RWPE2 (cell line): ENCODE results near the gene C18orf54.

ENCODE experiments used
- ATAC-seq: fragments of 200-7000 bp; cut with Tn5 transposase; 3 replicates; pipeline ENCODE4 v1.9.1; 2021; ENCODE audit warnings: low read depth
- DNase-seq: peaks from one replicate; pipeline ENCODE4 v3.0.0-alpha.2; 2020; ENCODE audit warnings: low spot score
- H3K27ac ChIP-seq: fragments of 450-650 bp; 2 replicates; pipeline ENCODE4 v1.5.1; 2017; ENCODE audit warnings: mild to moderate bottlenecking; ENCODE audit not compliant: poor library complexity, severe bottlenecking
- H3K27me3 ChIP-seq: fragments of 250-450 bp; sonication (Bioruptor Pico); 2 replicates; pipeline ENCODE4 v1.5.1; 2021; ENCODE audit warnings: mild to moderate bottlenecking, moderate library complexity; ENCODE audit not compliant: insufficient read depth, poor library complexity, severe bottlenecking
- H3K36me3 ChIP-seq: fragments of 250-450 bp; sonication (Bioruptor Pico); 2 replicates; pipeline ENCODE4 v1.5.1; 2020; ENCODE audit warnings: low read depth, mild to moderate bottlenecking, moderate library complexity
- H3K4me1 ChIP-seq: fragments of 250-450 bp; sonication (Bioruptor Pico); 2 replicates; pipeline ENCODE4 v1.5.1; 2021; ENCODE audit warnings: mild to moderate bottlenecking, moderate library complexity; ENCODE audit not compliant: insufficient read depth, poor library complexity, severe bottlenecking
- H3K4me3 ChIP-seq: fragments of 250-450 bp; sonication (Bioruptor Pico); 2 replicates; pipeline ENCODE4 v1.5.1; 2021; ENCODE audit warnings: mild to moderate bottlenecking, moderate library complexity; ENCODE audit not compliant: severe bottlenecking
- H3K9me3 ChIP-seq: fragments of 250-450 bp; sonication (Bioruptor Pico); 2 replicates; pipeline ENCODE4 v1.5.1; 2021; ENCODE audit warnings: mild to moderate bottlenecking, moderate library complexity; ENCODE audit not compliant: severe bottlenecking
- TF ChIP-seq, protein P1 (sequence below): fragments of 450-650 bp; IDR thresholded peaks from one replicate; pipeline ENCODE4 v1.5.1; 2017; ENCODE audit warnings: mild to moderate bottlenecking, moderate library complexity; ENCODE audit not compliant: poor library complexity, severe bottlenecking

The C18orf54 gene

DNA sequence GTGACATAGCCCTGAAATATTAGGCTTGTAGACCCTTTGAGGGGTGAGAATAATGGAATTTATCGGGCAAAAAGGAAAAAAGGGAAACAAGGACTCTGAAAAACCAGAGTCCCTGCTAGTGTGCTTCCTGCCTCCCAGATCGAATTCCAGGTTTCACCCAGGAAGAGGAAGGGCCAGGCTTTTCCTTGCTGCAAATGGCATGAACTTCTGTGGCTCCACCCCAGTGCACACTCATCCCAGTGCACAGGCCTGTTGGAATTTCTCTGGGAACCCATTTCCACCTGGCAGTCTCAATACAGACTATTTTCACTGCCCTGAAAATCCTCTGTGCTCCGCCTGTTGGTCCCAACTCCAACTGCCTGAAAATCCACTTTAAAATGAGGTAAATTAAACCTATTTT is 29.9 kb downstream of the C18orf54 start:
- peak overlapping the region; percentile 67 for H3K27ac ChIP-seq
- no peaks in the 10 kb centered on the region for H3K27me3 ChIP-seq
- no peaks in the 10 kb centered on the region for H3K36me3 ChIP-seq
- no peak overlapping the region for H3K4me3 ChIP-seq
- ATAC-seq: no peak
- no peaks in the 10 kb centered on the region for H3K9me3 ChIP-seq
- no peak for DNase-seq
- H3K4me1 ChIP-seq: peaks cover 19% of the 10 kb centered on the region
- TF ChIP-seq, protein P1, sequence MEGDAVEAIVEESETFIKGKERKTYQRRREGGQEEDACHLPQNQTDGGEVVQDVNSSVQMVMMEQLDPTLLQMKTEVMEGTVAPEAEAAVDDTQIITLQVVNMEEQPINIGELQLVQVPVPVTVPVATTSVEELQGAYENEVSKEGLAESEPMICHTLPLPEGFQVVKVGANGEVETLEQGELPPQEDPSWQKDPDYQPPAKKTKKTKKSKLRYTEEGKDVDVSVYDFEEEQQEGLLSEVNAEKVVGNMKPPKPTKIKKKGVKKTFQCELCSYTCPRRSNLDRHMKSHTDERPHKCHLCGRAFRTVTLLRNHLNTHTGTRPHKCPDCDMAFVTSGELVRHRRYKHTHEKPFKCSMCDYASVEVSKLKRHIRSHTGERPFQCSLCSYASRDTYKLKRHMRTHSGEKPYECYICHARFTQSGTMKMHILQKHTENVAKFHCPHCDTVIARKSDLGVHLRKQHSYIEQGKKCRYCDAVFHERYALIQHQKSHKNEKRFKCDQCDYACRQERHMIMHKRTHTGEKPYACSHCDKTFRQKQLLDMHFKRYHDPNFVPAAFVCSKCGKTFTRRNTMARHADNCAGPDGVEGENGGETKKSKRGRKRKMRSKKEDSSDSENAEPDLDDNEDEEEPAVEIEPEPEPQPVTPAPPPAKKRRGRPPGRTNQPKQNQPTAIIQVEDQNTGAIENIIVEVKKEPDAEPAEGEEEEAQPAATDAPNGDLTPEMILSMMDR: no peak

DNA sequence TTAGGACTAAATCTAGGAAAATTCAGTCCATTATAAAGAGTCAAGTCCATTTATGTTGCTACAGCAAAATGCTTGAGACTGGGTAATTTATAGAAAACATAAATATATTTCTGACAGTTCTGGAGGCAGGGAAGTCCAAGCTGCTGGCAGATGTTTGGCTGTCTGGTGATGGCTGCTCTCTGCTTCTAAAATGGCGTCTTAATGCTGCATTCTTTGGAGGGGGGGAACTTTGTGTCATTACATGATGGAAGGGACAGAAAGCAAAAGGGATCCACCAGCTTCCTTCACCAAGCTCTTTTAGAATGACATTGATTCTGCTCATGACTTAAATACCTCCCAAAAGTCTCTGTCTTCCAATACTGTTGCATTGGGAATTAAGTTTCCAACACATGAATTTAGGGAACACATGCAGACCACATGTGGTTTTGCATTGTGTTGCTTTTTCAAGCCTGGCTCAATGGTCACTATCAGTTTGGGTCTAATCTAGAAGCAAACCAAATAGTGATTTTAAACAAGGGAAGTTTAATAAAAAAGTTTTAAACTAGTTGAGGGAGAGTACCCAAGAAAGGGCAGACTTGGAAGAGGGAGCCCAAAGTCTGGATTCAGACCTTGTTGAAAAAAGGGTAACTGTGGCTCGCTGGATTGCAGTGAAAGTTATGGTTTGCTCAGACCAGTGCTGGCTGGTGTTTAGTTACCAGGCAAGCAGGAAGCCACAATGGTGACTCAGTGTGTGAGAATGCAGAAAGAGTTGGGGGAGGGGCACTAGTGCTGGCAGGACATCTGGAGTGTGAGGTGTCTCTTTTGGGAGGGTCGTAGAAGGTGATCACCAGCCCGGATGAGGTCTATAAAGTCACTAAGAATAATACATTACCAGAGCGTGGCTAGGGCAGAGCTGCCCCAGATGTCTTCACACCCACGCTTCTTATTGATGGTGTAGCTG is 30.8 kb downstream of the C18orf54 start:
- ATAC-seq (peak; percentile 94), DNase-seq (peak; percentile 71)
- Histone ChIP-seq H3K9me3 (no peaks in the 10 kb centered on the region), H3K4me1 (peaks cover 19% of the 10 kb centered on the region), H3K27me3 (no peaks in the 10 kb centered on the region), H3K36me3 (no peaks in the 10 kb centered on the region), H3K4me3 (no peak overlapping the region), H3K27ac (peak overlapping the region; percentile 67)
- TF ChIP-seq, protein P1: no peak

DNA sequence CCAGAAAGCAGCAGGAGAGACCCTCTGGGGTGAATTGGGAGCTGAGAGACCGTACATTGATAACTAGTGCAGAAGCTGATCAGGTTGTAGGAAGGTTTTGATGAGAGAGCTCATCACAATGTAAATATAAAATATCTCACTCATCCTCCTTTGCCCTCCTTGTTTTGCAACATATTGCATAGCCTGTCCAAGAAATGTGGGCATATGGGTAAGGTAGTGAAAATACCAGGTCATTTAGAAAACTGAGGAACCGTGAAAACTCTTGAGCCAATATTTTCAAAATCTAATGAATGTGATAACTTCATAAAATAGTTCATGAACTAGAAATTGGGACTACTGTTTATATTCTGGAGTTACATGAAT is 31.4 kb downstream of the C18orf54 start:
- Histone ChIP-seq H3K27ac (peak overlapping the region; percentile 67), H3K4me1 (peaks cover 19% of the 10 kb centered on the region), H3K9me3 (no peaks in the 10 kb centered on the region), H3K4me3 (no peak overlapping the region), H3K27me3 (no peaks in the 10 kb centered on the region), H3K36me3 (no peaks in the 10 kb centered on the region)
- DNase-seq (no peak), ATAC-seq (peak; percentile 20)
- TF ChIP-seq, protein P1: no peak

DNA sequence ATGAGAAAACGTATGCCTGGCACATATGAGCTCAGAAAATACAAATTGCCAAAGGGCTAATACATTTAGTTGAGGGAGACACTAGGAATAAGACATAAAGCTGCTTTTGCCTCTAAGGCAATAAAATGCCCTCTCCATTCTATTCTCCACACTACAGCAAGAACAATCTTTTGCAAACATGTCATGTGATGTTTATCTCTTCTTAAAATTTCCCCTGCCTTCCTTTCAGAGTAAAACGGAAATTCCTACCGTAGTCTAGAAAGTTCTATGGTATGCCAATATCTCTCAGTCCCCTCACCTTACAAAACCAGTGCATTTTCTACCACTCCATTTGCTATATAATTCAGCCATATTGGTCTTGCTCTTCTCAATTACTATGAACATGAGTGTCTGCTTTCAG is 33.1 kb downstream of the C18orf54 start:
- Histone ChIP-seq H3K9me3 (no peaks in the 10 kb centered on the region), H3K36me3 (no peaks in the 10 kb centered on the region), H3K4me3 (no peak overlapping the region), H3K27ac (no peak overlapping the region), H3K27me3 (no peaks in the 10 kb centered on the region), H3K4me1 (peaks cover 19% of the 10 kb centered on the region)
- DNase-seq (no peak), ATAC-seq (no peak)
- TF ChIP-seq, protein P1: no peak

DNA sequence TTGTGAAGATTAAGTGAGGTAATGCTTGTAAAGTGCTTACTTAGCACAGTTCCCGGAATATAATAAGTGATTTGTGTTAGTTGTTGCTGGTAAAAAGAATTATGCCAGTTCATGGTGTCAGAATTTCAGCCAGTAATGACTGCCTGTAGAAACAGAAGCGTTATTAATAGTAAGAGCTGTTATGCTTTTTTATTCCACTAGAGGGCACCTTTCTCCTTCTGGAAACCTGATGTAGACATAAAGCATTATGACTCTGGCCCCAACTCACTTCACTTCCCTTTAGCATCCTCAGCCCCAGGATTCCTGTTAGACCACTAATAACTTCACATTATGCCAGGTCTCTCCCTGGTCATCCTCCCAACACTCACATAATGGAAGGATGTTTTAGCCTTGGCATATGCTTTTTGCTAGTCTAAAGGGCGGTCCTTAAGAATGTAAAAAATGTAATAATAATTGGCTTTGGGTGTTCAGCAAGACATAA is 34.9 kb downstream of the C18orf54 start:
- no peaks in the 10 kb centered on the region for H3K9me3 ChIP-seq
- H3K36me3 ChIP-seq: no peaks in the 10 kb centered on the region
- H3K27me3 ChIP-seq: no peaks in the 10 kb centered on the region
- no peak overlapping the region for H3K4me3 ChIP-seq
- ATAC-seq (peak; percentile 33; the same call in 1 of the 3 replicates), DNase-seq (no peak)
- TF ChIP-seq, protein P1: peak; percentile 88
- H3K4me1 ChIP-seq: peaks cover 18% of the 10 kb centered on the region
- H3K27ac ChIP-seq: no peak overlapping the region
